Right cardiac atrium (tissue), 5 donors: ENCODE data around the gene RBM3. TPM values are rescaled to one million over a fixed set of nuclear protein-coding genes. Genes with fewer than 3 reads are reported as not detected.
A peak's percentile ranks its signal among the peaks of the same experiment; 100 is the strongest.

ENCODE experiments used
- ATAC-seq, 2 donors: fragments of 200-7000 bp; cut with Tn5 transposase; one replicate each; pipeline versions ENCODE4 v1.8.0 to v1.9.1; 2020; ENCODE audit warnings: moderate library complexity in 2 of 2, mild to moderate bottlenecking in 1 of 2
- DNase-seq, 3 donors: peaks; one replicate each; pipeline ENCODE4 v3.0.0-alpha.2; 2020
- H3K27ac ChIP-seq: one replicate; pipeline ENCODE4 v1.5.1; 2013; ENCODE audit warnings: mild to moderate bottlenecking, low read length, control low read depth, moderate library complexity
- H3K27me3 ChIP-seq: one replicate; pipeline ENCODE4 v1.6.1; 2013; ENCODE audit not compliant: control insufficient read depth, insufficient read depth
- H3K4me1 ChIP-seq: one replicate; pipeline ENCODE4 v1.6.1; 2013; ENCODE audit warnings: low read length; ENCODE audit not compliant: control insufficient read depth, insufficient read depth
- H3K4me3 ChIP-seq: one replicate; pipeline ENCODE4 v1.5.1; 2013; ENCODE audit warnings: low read length, control low read depth
- H3K9me3 ChIP-seq: one replicate; pipeline ENCODE4 v1.6.1; 2013; ENCODE audit warnings: low read length; ENCODE audit not compliant: control insufficient read depth
- WGBS: extraction: QIAGEN DNeasy Blood & Tissue Kit; methylation state at CpG from one replicate; pipeline ENCODE4 v1.1.7; 2013; 5-methylcytosine and 5-hydroxymethylcytosine counted together
- intact Hi-C, 4 donors: fragments of 100-400 bp; cut with DNase I; formaldehyde crosslinking; loops; one replicate each; pipeline versions ENCODE4 v1.11.0 to v1.14.0; 2022 to 2023
- polyA plus RNA-seq: library from polyadenylated mRNA; stranded (reverse); fragments of 200-250 nt; gene quantifications from one replicate; pipeline ENCODE4 v1.2.3, GENCODE V29; 2013
- total RNA-seq, 4 donors: library from RNA; stranded (reverse); fragmentation: NEBNext Ultra II Directional; extraction: Animal tissue kit (Norgen Biotek cat#: 25700); gene quantifications; one replicate each; pipeline ENCODE4 v1.2.1, GENCODE V29; 2021
- donor health status: healthy with polysubstance abuse.
- donor health status: DM: no; HTN: yes; CAD: no.
- donor health status: DM: no; HTN: no; CAD: no.
- donor health status: DM: no; HTN: yes; CAD: no; lungs with severe emphysema.
- donor health status: DM: yes; HTN: yes; CAD: no.

The RBM3 gene
- total and polyA plus RNA-seq, 5 donors, result 71.4 to 221 (median 123) TPM

GRCh38 chrX:48597353-48598264 is 23.3 kb downstream of the RBM3 start, which contains the start of gene WDR13:
Gene WDR13, plus strand, starts transcription at chrX:48597492. Its CDS starts 505 bp downstream, at chrX:48597997.
- under 1% methylated on average over 62 of the region's 62 CpGs for WGBS
- peak; percentile 93 to 97 (median 97) for DNase-seq
- peak; percentile 95 for ATAC-seq
- Histone ChIP-seq H3K4me1 (no peaks in the 10 kb centered on the region), H3K4me3 (peak within 1 kb of the TSS; percentile 68), H3K9me3 (no peaks in the 10 kb centered on the region), H3K27me3 (no peaks in the 10 kb centered on the region), H3K27ac (peak within 1 kb of the TSS; percentile 100)
- intact Hi-C loops, result no loop called here

DNA sequence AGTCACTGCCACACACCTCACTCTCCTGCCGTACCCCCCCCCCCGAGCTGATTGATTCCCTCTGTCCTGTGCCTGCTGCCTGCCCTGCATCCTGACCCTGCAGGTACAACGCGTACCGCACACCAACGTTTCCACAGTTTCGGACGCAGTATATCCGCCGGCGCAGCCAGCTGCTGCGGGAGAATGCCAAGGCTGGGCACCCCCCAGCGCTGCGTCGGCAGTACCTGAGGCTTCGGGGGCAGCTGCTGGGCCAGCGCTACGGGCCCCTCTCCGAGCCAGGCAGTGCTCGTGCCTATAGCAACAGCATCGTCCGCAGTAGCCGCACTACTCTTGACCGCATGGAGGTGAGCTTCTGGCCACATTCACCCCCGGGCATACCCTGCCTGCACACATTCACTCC is 24.3 kb downstream of the RBM3 start:
- no peaks in the 10 kb centered on the region for H3K9me3 ChIP-seq
- H3K27me3 ChIP-seq, result no peaks in the 10 kb centered on the region
- 88% methylated on average over 25 of the region's 25 CpGs for WGBS
- H3K4me1 ChIP-seq, result no peaks in the 10 kb centered on the region
- intact Hi-C loops, result no loop called here
- H3K27ac ChIP-seq, result peak overlapping the region; percentile 48
- peak in 1 of 3 donors; percentile 58 for DNase-seq
- H3K4me3 ChIP-seq, result peak overlapping the region; percentile 68
- ATAC-seq, result no peak

- intact Hi-C loops, result no loop called here
- no peaks in the 10 kb centered on the region for H3K27me3 ChIP-seq
- H3K9me3 ChIP-seq, result no peaks in the 10 kb centered on the region
- WGBS, result 94% methylated on average over 20 of the region's 20 CpGs
- H3K4me1 ChIP-seq, result no peaks in the 10 kb centered on the region
- no peak overlapping the region for H3K4me3 ChIP-seq
- no peak overlapping the region for H3K27ac ChIP-seq
- no peak for DNase-seq
- ATAC-seq, result no peak
Observed at GRCh38 chrX:48599341-48599740, 25.1 kb downstream of the RBM3 start.

GRCh38 chrX:48600226-48600625 is 25.9 kb downstream of the RBM3 start:
- intact Hi-C loops, result no loop called here

DNA sequence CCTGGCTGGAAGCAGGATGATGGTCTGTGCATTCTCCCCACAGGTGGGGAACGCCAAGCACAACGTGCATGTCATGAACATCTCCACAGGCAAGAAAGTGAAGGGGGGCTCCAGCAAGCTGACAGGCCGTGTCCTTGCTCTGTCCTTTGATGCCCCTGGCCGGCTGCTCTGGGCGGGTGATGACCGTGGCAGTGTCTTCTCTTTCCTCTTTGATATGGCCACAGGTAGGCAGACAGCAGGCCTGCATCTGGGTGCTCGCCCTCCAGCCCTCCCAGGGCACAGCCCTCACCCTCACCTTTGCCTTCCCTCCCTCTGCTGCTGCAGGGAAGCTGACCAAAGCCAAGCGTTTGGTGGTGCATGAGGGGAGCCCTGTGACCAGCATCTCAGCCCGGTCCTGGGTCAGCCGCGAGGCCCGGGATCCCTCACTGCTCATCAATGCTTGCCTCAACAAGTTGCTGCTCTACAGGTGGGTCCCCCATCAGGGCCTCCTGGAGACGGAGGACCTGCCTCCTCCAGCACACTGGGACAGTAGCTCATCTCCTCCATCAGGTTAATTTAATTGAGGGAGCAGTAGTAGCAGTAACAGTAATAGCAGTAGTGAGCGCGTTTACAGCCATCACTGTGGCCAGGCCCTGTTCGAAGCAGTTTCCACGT is 27.6 kb downstream of the RBM3 start:
- Histone ChIP-seq H3K27me3 (no peaks in the 10 kb centered on the region), H3K4me3 (no peak overlapping the region), H3K9me3 (no peaks in the 10 kb centered on the region), H3K4me1 (no peaks in the 10 kb centered on the region), H3K27ac (no peak overlapping the region)
- ATAC-seq, result no peak
- 76% methylated on average over 17 of the region's 17 CpGs for WGBS
- no peak for DNase-seq
- intact Hi-C loops, result no loop called here

More at GRCh38 chrX:48600226-48600625, 25.9 kb downstream of the RBM3 start:
- H3K27ac ChIP-seq, result no peak overlapping the region
- no peaks in the 10 kb centered on the region for H3K9me3 ChIP-seq
- no peaks in the 10 kb centered on the region for H3K27me3 ChIP-seq
- DNase-seq (no peak), ATAC-seq (no peak)
- no peak overlapping the region for H3K4me3 ChIP-seq
- no peaks in the 10 kb centered on the region for H3K4me1 ChIP-seq
- WGBS, result 90% methylated on average over 19 of the region's 19 CpGs

DNA sequence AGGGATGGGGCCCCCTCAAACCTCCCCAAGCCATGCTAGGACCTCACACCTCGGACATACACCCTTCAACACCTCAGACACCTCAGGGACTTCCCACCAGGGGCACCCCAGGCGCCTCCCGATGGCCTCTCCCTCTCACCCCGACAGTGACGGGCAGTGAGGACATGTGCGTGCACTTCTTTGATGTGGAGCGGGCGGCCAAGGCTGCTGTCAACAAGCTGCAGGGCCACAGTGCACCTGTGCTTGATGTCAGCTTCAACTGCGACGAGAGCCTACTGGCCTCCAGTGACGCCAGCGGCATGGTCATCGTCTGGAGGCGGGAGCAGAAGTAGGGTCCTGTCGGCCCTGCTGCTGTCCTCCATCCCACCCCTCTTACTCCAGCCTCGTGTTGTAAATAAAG is 30.4 kb downstream of the RBM3 start:
- DNase-seq (no peak), ATAC-seq (no peak)
- Histone ChIP-seq H3K4me3 (no peak overlapping the region), H3K9me3 (no peaks in the 10 kb centered on the region), H3K27ac (no peak overlapping the region), H3K4me1 (no peaks in the 10 kb centered on the region), H3K27me3 (no peaks in the 10 kb centered on the region)
- intact Hi-C loops, result no loop called here
- 93% methylated on average over 16 of the region's 16 CpGs for WGBS

DNA sequence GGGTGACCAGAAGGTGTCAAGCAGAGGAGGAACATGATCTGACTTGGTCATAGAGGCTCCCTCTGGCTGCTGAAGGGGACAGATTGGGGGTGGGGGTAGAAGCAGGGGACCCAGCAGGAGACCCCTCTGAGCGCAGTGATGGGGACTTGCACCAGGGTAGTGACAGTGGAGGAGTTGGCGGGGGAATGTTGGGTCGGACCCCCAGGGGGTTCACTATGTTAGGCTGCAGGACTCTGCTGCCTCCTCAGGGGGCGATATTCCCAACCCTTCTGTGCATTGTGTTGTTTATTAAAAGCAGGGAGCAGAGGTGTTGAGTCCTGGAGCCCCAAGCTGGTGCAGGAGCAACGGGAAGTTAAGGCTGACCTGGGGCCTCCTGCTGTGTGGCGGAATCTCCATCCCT is 31.8 kb downstream of the RBM3 start:
- intact Hi-C loops, result no loop called here
- H3K4me3 ChIP-seq, result no peak overlapping the region
- no peaks in the 10 kb centered on the region for H3K27me3 ChIP-seq
- no peaks in the 10 kb centered on the region for H3K4me1 ChIP-seq
- DNase-seq (no peak), ATAC-seq (peak in 1 of 2 donors; percentile 15)
- 68% methylated on average over 6 of the region's 6 CpGs for WGBS
- no peaks in the 10 kb centered on the region for H3K9me3 ChIP-seq
- H3K27ac ChIP-seq, result no peak overlapping the region

GRCh38 chrX:48611703-48612102 is 37.4 kb downstream of the RBM3 start:
- Histone ChIP-seq H3K4me1 (no peaks in the 10 kb centered on the region), H3K27me3 (no peaks in the 10 kb centered on the region), H3K9me3 (no peaks in the 10 kb centered on the region), H3K4me3 (no peak overlapping the region), H3K27ac (no peak overlapping the region)
- WGBS, result 46% methylated on average over 2 of the region's 2 CpGs
- no peak for ATAC-seq
- intact Hi-C loops, result no loop called here
- no peak for DNase-seq

DNA sequence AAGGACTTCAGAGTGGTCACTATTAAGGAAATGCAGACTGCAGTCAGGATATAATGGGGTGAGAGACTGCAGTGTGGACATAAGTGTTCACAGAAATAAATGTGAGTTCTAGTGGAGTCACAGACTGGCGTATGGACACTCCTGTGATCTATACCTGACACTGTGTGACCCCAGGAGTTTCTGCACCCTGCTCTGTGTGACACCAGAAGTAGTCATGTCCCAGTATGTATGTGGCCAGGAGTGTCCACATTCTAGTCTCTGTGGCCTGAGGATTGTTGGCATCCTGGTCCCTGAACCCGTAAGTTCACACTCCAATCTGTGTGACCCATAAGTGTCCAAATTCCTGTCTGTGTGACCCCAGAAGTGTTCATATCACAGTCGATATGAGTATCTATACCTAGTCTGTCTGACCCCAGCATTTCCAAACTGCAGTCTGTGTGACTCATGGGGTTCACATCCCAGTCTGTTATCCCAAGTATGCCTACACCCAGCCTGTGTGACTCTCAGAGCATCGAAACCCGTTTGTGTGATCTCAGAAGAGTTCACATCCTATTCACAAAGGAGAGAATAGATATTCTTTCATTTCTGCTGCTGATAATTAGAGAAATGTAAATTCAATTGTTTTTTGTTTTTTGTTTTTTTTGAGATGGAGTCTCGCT is 39.3 kb downstream of the RBM3 start:
- intact Hi-C loops, result no loop called here
- H3K27me3 ChIP-seq, result no peaks in the 10 kb centered on the region
- no peak overlapping the region for H3K4me3 ChIP-seq
- DNase-seq (no peak), ATAC-seq (no peak)
- H3K4me1 ChIP-seq, result no peaks in the 10 kb centered on the region
- H3K27ac ChIP-seq, result no peak overlapping the region
- WGBS, result 73% methylated on average over 6 of the region's 6 CpGs
- H3K9me3 ChIP-seq, result no peaks in the 10 kb centered on the region

DNA sequence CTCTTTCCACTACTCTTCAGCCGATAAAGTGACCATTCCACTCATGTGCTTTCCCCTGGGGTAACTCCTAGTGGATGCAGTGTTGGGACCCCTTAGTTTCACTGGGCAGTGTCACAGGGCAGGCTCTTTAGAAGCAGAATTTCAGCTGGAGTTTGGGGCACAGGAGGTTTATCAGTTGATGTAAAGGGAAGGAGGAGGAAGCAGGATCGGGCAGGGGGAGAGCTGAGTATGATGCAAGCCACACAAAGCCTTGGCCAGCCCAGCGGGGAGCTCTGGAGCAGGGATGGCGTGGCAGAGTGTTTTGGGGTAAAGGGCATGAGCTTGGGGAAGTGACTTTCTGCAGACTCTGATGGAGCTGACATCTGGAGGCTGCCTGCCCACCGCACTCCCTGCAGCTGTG is 42.3 kb downstream of the RBM3 start:
- Histone ChIP-seq H3K4me1 (no peaks in the 10 kb centered on the region), H3K9me3 (no peaks in the 10 kb centered on the region), H3K4me3 (no peak overlapping the region), H3K27ac (no peak overlapping the region), H3K27me3 (no peaks in the 10 kb centered on the region)
- ATAC-seq (no peak), DNase-seq (no peak)
- WGBS, result 42% methylated on average over 5 of the region's 5 CpGs
- intact Hi-C loops, result no loop called here
